HepG2 (cell line): ENCODE data around the gene BPI. TPM values are rescaled to one million over a fixed set of nuclear protein-coding genes. Genes with fewer than 3 reads are reported as not detected.
A peak's percentile ranks its signal among the peaks of the same experiment; 100 is the strongest.

Experiments used
- AGO1 ChIP-seq: fragments of 200-400 bp; formaldehyde crosslinking; IDR thresholded peaks from 2 replicates; pipeline ENCODE4 v1.6.1; 2017; ENCODE audit warnings: mild to moderate bottlenecking, low read depth, low read length, moderate library complexity; ENCODE audit not compliant: poor library complexity, severe bottlenecking
- ARID3A ChIP-seq: IDR thresholded peaks from 2 replicates; pipeline ENCODE4 v1.6.1; 2012; ENCODE audit warnings: low read depth, low read length, improper control_type of control experiment
- BORCS8-MEF2B ChIP-seq: sonication (generic); formaldehyde crosslinking; IDR thresholded peaks from 2 replicates; pipeline ENCODE4 v1.8.0; 2022; ENCODE audit warnings: mild to moderate bottlenecking, missing genetic modification reagents
- HES4 ChIP-seq: sonication (generic); formaldehyde crosslinking; IDR thresholded peaks from 2 replicates; pipeline ENCODE4 v1.9.0; 2021; ENCODE audit warnings: mild to moderate bottlenecking, missing genetic modification reagents, borderline replicate concordance
- IRF2 ChIP-seq: IDR thresholded peaks from 2 replicates; pipeline ENCODE4 v1.6.1; 2018; ENCODE audit warnings: missing genetic modification reagents, missing compliant biosample characterization
- KDM1A ChIP-seq: IDR thresholded peaks from 2 replicates; pipeline ENCODE4 v1.6.1; 2016; ENCODE audit warnings: missing compliant biosample characterization
- MIXL1 ChIP-seq: IDR thresholded peaks from 2 replicates; pipeline ENCODE4 v1.6.1; 2016
- NCOA2 ChIP-seq: sonication (generic); formaldehyde crosslinking; IDR thresholded peaks from 2 replicates; pipeline ENCODE4 v1.8.0; 2022; ENCODE audit warnings: inconsistent platforms
- PLRG1 ChIP-seq: fragments of 450-650 bp; conservative IDR thresholded peaks from 2 replicates; pipeline ENCODE4 v1.6.1; 2016
- RXRA ChIP-seq: sonication (generic); formaldehyde crosslinking; IDR thresholded peaks from 2 replicates; pipeline ENCODE4 v1.5.1; 2020; ENCODE audit warnings: missing genetic modification reagents
- SP4 ChIP-seq: sonication (generic); formaldehyde crosslinking; IDR thresholded peaks from 2 replicates; pipeline ENCODE4 v1.8.1; 2023; ENCODE audit warnings: mild to moderate bottlenecking, missing genetic modification reagents
- TEF ChIP-seq: sonication (generic); formaldehyde crosslinking; IDR thresholded peaks from 2 replicates; pipeline ENCODE4 v1.5.0; 2020; ENCODE audit warnings: missing genetic modification reagents
- ZBED4 ChIP-seq: sonication (generic); formaldehyde crosslinking; IDR thresholded peaks from 2 replicates; pipeline ENCODE4 v1.4.0; 2020; ENCODE audit warnings: missing genetic modification reagents, borderline replicate concordance
- ZBTB21 ChIP-seq: sonication (generic); formaldehyde crosslinking; IDR thresholded peaks from 2 replicates; pipeline ENCODE4 v1.4.0; 2020; ENCODE audit warnings: missing genetic modification reagents
- ZBTB39 ChIP-seq: sonication (generic); formaldehyde crosslinking; IDR thresholded peaks from 2 replicates; pipeline ENCODE4 v1.5.0; 2020; ENCODE audit warnings: missing genetic modification reagents
- ZNF12 ChIP-seq: sonication (generic); formaldehyde crosslinking; IDR thresholded peaks from 2 replicates; pipeline ENCODE4 v1.5.0; 2020; ENCODE audit warnings: missing genetic modification reagents
- ZNF335 ChIP-seq: sonication (generic); formaldehyde crosslinking; IDR thresholded peaks from 2 replicates; pipeline ENCODE4 v1.4.0; 2020; ENCODE audit warnings: missing genetic modification reagents
- ZNF350 ChIP-seq: sonication (generic); formaldehyde crosslinking; IDR thresholded peaks from 2 replicates; pipeline ENCODE4 v1.4.0; 2020; ENCODE audit warnings: mild to moderate bottlenecking, low read depth, missing genetic modification reagents, borderline replicate concordance
- ZNF790 ChIP-seq: sonication (generic); formaldehyde crosslinking; IDR thresholded peaks from 2 replicates; pipeline ENCODE4 v1.8.0; 2022; ENCODE audit warnings: missing genetic modification reagents, mild to moderate bottlenecking, borderline replicate concordance
- ZSCAN22 ChIP-seq: sonication (generic); formaldehyde crosslinking; IDR thresholded peaks from 2 replicates; pipeline ENCODE4 v1.4.0; 2020; ENCODE audit warnings: mild to moderate bottlenecking, missing genetic modification reagents
- polyA plus RNA-seq, 8 experiments: library from polyadenylated mRNA; depleted of rRNA in 3 of 8; stranded (reverse) in 7 of 8; unstranded in 1 of 8; fragments of >200 nt; fragmentation: Illumina TruSeq in 4 of 8; extraction: Trizol in 4 of 8; gene quantifications; 2 replicates each; pipeline versions ENCODE4 v1.2.1 to v1.2.3, GENCODE V29; 2011 to 2016; ENCODE audit warnings: low read depth in 4 of 8, missing spikeins in 1 of 8, mixed read lengths in 1 of 8; ENCODE audit not compliant: insufficient read depth in 1 of 8
- total RNA-seq, 5 experiments: library from RNA; depleted of rRNA; stranded (reverse); fragments of >200 nt; fragmentation: Illumina TruSeq; extraction: Trizol; gene quantifications; 2 replicates each; pipeline ENCODE4 v1.2.3, GENCODE V29; 2016; ENCODE audit warnings: low read depth in 1 of 5

The BPI gene
- total and polyA plus RNA-seq, 2 of the 13 experiments (the other 11 are each of a cell fraction or from before 2014, with no cell fraction given), result not detected

GRCh38 chr20:38290829-38291814 lies 12.8 kb upstream of the BPI start (continued):
- TF ChIP-seq ZBED4 (CRISPR knock-in tag) (no peak), BORCS8-MEF2B (0 out of 2 replicates have a peak, but pooled peaks have one; percentile 46), SP4 (CRISPR knock-in tag) (peak; percentile 55; the same call in 1 of the 2 replicates), ZSCAN22 (CRISPR knock-in tag) (no peak), AGO1 (no peak), ZBTB21 (CRISPR knock-in tag) (no peak), HES4 (CRISPR knock-in tag) (peak; percentile 66), MIXL1 (CRISPR knock-in tag) (peak; percentile 97), RXRA (peak; percentile 98), TEF (CRISPR knock-in tag) (no peak), ZNF790 (CRISPR knock-in tag) (0 out of 2 replicates have a peak, but pooled peaks have one; percentile 52), ARID3A (peak; percentile 77), ZNF12 (CRISPR knock-in tag) (no peak), ZBTB39 (CRISPR knock-in tag) (no peak), ZNF350 (CRISPR knock-in tag) (peak; percentile 53; the same call in 1 of the 2 replicates), KDM1A (CRISPR knock-in tag) (peak; percentile 83), NCOA2 (peak; percentile 34; the same call in 1 of the 2 replicates), ZNF335 (CRISPR knock-in tag) (peak; percentile 73; the same call in 1 of the 2 replicates), PLRG1 (no peak), IRF2 (CRISPR knock-in tag) (peak; percentile 69; the same call in 1 of the 2 replicates)
